Immature natural killer cell (primary cell): ENCODE data around the gene DDX6. TPM values are rescaled to one million over a fixed set of nuclear protein-coding genes. Genes with fewer than 3 reads are reported as not detected.
"Not testable (repeated sequence)": the region's sequence is repeated elsewhere in the genome, so short reads cannot be mapped to it uniquely, and the experiment has no call there.

Experiments used
- DNase-seq, 3 donors: peaks; one replicate each; pipeline ENCODE4 v3.0.0; 2022; ENCODE audit warnings: mixed read lengths in 1 of 3
- H3K27ac Mint-ChIP-seq, 6 donors: one replicate each; pipeline ENCODE4 v1.8.0; 2020; ENCODE audit warnings: mixed read lengths in 6 of 6, mild to moderate bottlenecking in 5 of 6, inconsistent platforms in 4 of 6, moderate library complexity in 3 of 6
- H3K27me3 Mint-ChIP-seq, 3 donors: one replicate each; pipeline ENCODE4 v1.8.0; 2020 to 2021; ENCODE audit warnings: low read depth in 3 of 3, mild to moderate bottlenecking in 3 of 3, mixed read lengths in 3 of 3, moderate library complexity in 3 of 3, inconsistent platforms in 1 of 3
- H3K36me3 Mint-ChIP-seq, 3 donors: one replicate each; pipeline ENCODE4 v1.8.0; 2020; ENCODE audit warnings: mixed read lengths in 3 of 3, inconsistent platforms in 2 of 3, mild to moderate bottlenecking in 2 of 3
- H3K4me1 Mint-ChIP-seq, 2 donors: one replicate each; pipeline ENCODE4 v1.8.0; 2020; ENCODE audit warnings: inconsistent platforms in 2 of 2, mild to moderate bottlenecking in 2 of 2, mixed read lengths in 2 of 2, moderate library complexity in 1 of 2
- H3K4me3 Mint-ChIP-seq, 5 donors: one replicate each; pipeline ENCODE4 v1.8.0; 2020; ENCODE audit warnings: mild to moderate bottlenecking in 5 of 5, mixed read lengths in 5 of 5, inconsistent platforms in 3 of 5, moderate library complexity in 3 of 5
- H3K9me3 Mint-ChIP-seq, 6 donors: one replicate each; pipeline ENCODE4 v1.8.0; 2020; ENCODE audit warnings: mild to moderate bottlenecking in 6 of 6, mixed read lengths in 6 of 6, inconsistent platforms in 4 of 6, moderate library complexity in 3 of 6
- polyA plus RNA-seq, 3 donors: library from polyadenylated mRNA; unstranded; fragments of 300-500 nt; fragmentation: Illumina TruSeq; gene quantifications; one replicate each; pipeline ENCODE4 v1.2.3, GENCODE V29; 2021

DDX6 gene
- polyA plus RNA-seq, 3 donors from 2014 or later = 61.4 to 124 (median 90.2) TPM

DNA sequence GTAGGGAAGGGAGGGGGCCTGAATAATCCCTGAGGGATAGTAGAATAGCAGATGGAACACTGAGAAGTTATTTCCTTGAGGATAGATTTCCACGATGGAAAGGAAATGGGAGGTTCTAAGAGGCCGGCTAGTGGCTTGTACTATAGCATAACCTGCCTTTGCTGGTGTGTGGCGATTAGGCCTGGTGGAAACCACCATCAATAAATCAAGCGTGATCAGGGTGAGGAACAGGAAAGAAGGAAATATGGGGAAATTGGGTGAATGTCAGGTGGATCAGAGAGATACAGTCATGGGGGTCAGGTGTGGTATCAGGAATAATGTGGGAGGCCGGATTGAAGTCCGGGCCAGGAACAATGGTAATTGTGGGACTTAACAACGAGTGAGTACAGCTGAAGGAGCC is 72.4 kb downstream of the DDX6 start:
- H3K27ac Mint-ChIP-seq, H3K27me3 Mint-ChIP-seq, H3K36me3 Mint-ChIP-seq, H3K4me3 Mint-ChIP-seq, H3K9me3 Mint-ChIP-seq, DNase-seq: not testable (repeated sequence)
- peaks cover 6 to 15% of the 10 kb centered on the region in 2 donors for H3K4me1 Mint-ChIP-seq

DNA sequence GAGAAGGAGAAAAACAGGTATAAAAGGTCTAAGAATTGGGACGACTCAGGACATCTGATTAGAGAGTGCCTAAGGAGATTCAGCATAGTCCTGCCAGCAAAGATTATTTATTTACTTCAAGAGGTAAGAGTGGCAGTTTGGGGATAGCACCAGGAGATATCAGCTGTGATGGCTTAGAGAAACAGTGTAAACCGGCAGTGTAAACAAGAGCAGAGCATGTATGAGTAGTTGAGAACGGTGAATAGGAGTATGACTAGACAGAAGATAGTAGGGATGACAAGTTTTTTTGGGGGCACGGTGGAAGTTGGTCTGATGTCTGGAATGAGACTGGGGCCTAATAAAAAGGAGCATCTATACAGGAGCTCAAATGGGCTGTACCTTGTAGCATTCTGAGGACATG is 73.2 kb downstream of the DDX6 start:
- H3K36me3 Mint-ChIP-seq, H3K9me3 Mint-ChIP-seq, H3K27ac Mint-ChIP-seq: not testable (repeated sequence)

DNA sequence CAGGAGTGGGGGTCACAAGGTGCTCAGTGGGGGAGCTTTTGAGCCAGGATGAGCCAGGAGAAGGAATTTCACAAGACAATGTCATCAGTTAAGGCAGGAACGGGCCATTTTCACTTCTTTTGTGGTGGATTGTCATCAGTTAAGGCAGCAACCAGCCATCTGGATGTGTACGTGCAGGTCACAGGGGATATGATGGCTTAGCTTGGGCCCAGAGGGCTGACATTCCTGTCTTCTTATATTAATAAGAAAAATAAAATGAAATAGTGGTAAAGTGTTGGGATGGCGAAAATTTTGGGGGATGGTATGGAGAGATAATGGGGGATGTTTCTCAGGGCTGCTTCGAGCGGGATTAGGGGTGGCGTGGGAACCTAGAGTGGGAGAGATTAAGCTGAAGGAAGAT is 73.7 kb downstream of the DDX6 start:
- Mint-ChIP-seq H3K27ac (peak overlapping the region in 1 of 6 donors; percentile 28), H3K4me1 (peaks cover 6 to 15% of the 10 kb centered on the region in 2 donors)
- not testable (repeated sequence) for H3K36me3 Mint-ChIP-seq, H3K4me3 Mint-ChIP-seq, DNase-seq, H3K27me3 Mint-ChIP-seq, H3K9me3 Mint-ChIP-seq

More for the DNA sequence above, 73.2 kb downstream of the DDX6 start:
- DNase-seq, H3K4me3 Mint-ChIP-seq, H3K27me3 Mint-ChIP-seq: not testable (repeated sequence)
- H3K4me1 Mint-ChIP-seq = peaks cover 6 to 15% of the 10 kb centered on the region in 2 donors

DNA sequence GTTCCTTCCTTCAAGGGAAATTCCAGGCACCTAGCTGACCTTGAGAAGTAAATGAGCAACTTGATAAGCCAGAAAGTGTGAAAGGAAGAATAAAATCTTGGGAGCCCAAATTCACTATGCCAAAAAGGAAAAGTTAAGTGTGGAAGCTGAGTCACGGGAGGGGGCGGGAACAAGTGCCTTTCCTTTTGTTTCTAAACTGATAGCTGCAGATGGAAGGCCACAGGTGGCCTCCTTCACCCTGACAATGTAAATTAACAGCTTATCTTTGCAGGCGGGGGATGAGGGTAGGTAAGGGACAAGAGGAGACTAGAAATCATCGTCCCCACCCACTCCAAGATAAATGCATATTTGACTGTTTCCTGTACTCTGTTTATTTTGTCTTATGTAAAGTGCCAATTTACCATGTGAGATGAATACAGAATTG is 75.1 kb downstream of the DDX6 start:
- H3K36me3 Mint-ChIP-seq = no peaks in the 10 kb centered on the region
- no peak overlapping the region for H3K4me3 Mint-ChIP-seq
- no peak for DNase-seq
- no peaks in the 10 kb centered on the region for H3K9me3 Mint-ChIP-seq
- H3K4me1 Mint-ChIP-seq = peaks cover 6 to 15% of the 10 kb centered on the region in 2 donors
- H3K27me3 Mint-ChIP-seq = peaks cover 3 to 9% (median 4%) of the 10 kb centered on the region in 3 donors
- H3K27ac Mint-ChIP-seq = peak overlapping the region in 1 of 6 donors; percentile 37

DNA sequence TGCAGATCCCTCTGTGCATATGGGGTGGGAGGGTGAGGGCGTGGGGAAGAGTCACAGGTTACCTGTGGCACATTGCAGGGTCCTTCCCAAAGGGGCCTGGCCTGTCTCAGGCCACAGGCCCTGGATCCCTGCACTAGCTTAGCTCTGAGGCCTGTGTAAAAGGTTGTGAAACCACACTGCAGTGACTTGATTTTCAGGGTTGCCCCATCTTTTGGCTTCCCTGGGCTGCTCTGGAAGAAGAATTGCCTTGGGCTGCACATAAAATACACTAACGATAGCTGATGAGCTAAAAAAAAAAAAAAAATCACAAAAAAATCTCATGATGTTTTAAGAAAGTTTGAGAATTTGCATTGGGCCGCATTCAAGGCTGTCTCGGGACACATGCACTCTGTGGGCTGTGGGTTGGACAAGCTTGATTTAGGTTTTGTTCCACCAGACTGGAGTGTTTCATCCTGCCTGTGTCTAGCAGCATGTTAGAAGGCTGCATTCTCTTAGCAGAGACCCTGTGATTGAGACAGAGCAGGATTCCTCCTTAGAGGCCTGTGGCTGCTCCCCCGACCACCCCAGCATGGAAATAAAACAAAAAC is 75.6 kb downstream of the DDX6 start:
- peak overlapping the region in 1 of 6 donors; percentile 37 for H3K27ac Mint-ChIP-seq
- peaks cover 6 to 15% of the 10 kb centered on the region in 2 donors for H3K4me1 Mint-ChIP-seq
- no peak overlapping the region for H3K4me3 Mint-ChIP-seq
- no peak for DNase-seq
- H3K9me3 Mint-ChIP-seq = no peaks in the 10 kb centered on the region
- peaks cover 3 to 9% (median 4%) of the 10 kb centered on the region in 3 donors for H3K27me3 Mint-ChIP-seq
- H3K36me3 Mint-ChIP-seq = no peaks in the 10 kb centered on the region

DNA sequence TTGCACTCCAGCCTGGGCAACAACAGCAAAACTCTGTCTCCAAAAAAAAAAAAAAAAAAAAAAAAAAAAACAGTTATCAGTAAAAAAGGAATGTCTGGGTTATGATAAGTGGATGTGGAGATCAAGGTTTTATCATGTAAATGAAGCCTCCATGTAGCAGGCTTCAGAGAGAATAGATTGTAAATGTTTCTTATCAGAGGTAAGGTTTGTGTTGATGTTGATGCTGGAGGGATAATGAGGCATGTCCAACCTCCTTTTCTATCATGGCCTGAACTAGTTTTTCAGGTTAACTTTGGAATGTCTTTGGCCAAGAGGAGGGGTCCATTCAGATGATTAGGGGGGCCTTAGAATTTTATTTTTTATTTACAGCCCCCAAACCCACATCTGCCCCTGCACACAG is 76.1 kb downstream of the DDX6 start:
- Mint-ChIP-seq H3K4me1 (peaks cover 6 to 15% of the 10 kb centered on the region in 2 donors), H3K27ac (peak overlapping the region in 2 of 6 donors; percentile 65 to 76), H3K9me3 (no peaks in the 10 kb centered on the region), H3K4me3 (no peak overlapping the region), H3K27me3 (peaks cover 3 to 9% (median 4%) of the 10 kb centered on the region in 3 donors), H3K36me3 (no peaks in the 10 kb centered on the region)
- DNase-seq = no peak

DNA sequence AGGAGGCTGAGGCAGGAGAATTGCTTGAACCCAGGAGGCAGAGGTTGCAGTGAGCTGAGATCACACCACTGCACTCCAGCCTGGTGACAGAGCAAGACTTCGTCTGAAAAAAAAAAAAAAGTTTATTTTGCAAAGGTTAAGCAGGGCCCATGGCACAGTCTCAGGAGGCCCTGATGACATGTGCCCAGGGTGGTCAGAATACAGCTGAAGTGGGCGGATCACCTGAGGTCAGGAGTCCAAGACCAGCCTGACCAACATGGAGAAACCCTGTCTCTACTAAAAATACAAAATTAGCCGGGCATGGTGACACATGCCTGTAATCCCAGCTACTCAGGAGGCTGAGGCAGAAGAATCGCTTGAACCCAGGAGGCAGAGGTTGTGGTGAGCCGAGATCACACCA is 76.5 kb downstream of the DDX6 start:
- not testable (repeated sequence) for H3K9me3 Mint-ChIP-seq, DNase-seq, H3K36me3 Mint-ChIP-seq, H3K27ac Mint-ChIP-seq, H3K4me3 Mint-ChIP-seq, H3K27me3 Mint-ChIP-seq
- peaks cover 6 to 15% of the 10 kb centered on the region in 2 donors for H3K4me1 Mint-ChIP-seq

DNA sequence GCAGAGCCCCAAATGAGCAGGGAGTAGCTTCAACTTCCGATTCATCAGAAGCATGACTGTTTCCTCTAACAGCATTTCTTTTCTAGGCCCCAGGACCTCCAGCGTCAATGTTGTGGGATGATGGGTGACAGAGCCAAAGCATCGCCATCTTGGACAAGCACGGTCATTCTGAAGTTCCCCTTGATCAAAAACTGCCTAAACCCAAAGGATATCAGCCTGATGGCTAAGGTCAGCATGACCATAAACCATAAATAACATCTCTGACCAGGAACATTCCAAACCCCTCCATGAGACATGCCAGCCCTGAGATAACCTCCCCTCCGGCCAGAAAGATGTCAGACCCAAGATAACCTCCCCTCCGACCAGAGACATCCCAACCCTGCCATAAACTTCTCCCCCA is 82.7 kb downstream of the DDX6 start:
- H3K9me3 Mint-ChIP-seq = no peaks in the 10 kb centered on the region
- H3K27me3 Mint-ChIP-seq = peaks cover 3 to 10% (median 9%) of the 10 kb centered on the region in 3 donors
- DNase-seq = no peak
- H3K36me3 Mint-ChIP-seq = no peaks in the 10 kb centered on the region
- no peak overlapping the region for H3K4me3 Mint-ChIP-seq
- H3K4me1 Mint-ChIP-seq = peaks cover 27 to 28% of the 10 kb centered on the region in 2 donors
- H3K27ac Mint-ChIP-seq = peak overlapping the region in 2 of 6 donors; percentile 33 to 71

DNA sequence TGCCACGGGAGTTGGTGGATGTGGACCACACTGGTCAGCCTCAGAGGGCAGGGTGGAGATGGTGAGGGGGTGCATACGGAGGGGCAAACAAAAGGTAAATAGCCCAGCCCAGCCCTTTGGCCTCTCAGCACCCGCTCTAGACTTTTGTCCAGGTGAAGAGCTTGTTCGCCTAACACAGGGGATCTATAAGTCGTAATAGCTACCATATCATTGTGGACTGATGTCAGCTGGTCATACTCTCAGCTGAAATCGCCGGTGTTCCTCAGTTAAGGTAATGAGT is 84.5 kb downstream of the DDX6 start:
- Mint-ChIP-seq H3K36me3 (no peaks in the 10 kb centered on the region), H3K9me3 (no peaks in the 10 kb centered on the region), H3K4me1 (peaks cover 31 to 37% of the 10 kb centered on the region in 2 donors), H3K27ac (peak overlapping the region in 1 of 6 donors; percentile 14), H3K27me3 (peaks cover 4 to 8% (median 6%) of the 10 kb centered on the region in 3 donors), H3K4me3 (no peak overlapping the region)
- no peak for DNase-seq

DNA sequence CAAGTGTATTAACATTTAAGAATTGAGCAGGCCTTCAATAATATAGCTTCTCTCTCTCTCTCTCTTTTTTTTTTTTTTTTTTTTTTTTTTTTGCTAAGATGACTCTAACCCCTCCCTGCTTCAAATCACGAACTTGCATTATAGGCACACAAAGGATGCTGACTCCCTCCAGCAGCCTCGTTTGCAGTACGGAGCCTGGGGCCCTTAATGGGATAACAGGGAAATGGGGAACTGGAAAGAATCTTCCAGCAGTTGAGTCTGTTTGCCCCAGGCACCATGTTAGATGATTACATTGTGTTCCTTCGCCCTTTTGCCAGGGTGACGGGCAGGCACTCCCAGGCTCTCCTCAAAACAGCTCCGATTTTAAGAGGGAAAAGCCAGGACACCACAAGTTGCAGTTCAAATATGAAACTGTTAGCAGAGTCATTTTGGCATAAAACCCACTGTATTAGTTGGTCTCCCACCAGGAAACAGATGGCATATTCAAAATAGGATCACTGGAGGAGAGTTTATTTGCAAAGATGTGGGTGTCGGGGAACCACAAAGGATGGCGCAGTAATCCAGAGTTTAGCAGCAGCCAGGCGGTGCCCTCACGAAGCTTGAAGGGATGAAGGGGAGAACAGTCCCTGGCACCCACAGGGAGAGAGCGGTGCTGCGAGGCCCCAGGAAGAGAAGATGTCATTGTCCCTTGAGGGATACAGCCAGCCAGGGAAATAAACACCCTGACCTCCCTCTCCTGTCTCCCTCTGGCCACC is 85.0 kb downstream of the DDX6 start:
- Mint-ChIP-seq H3K4me1 (peaks cover 33 to 38% of the 10 kb centered on the region in 2 donors), H3K27me3 (peaks cover 4 to 8% (median 6%) of the 10 kb centered on the region in 3 donors), H3K9me3 (no peaks in the 10 kb centered on the region), H3K4me3 (peak overlapping the region in 3 of 5 donors; percentile 10 to 76 (median 21)), H3K36me3 (no peaks in the 10 kb centered on the region), H3K27ac (peak overlapping the region in 4 of 6 donors; percentile 80 to 91 (median 88))
- no peak for DNase-seq

DNA sequence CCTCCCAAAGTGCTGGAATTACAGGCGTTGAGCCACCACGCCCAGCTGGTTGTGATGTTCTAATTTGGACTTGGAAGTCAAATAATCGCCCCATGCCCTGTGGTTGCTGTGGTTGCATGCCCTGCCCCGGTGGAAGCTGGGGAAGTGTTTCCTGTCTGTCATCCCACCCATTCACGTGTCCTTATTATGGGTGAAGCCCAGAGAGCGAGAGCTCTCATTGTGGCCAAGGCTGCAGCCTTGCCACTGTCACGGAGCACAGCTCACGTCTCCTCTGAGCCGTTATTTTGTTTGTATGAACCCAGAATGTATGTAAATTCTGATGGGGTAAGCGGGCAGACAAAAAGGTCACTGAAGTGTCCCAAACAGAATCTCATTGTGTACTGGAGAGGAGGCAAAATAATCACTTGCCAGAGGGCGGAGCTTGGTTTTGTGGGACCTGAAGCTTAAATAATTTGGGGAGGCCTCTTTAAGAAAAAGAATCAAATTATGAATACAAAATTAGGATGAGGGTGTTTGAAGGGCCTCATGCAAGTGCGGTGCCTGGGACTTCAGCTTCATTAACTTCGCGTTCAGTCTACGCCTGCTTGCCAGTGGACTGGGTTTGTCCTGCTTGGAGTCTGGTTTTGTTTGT is 85.7 kb downstream of the DDX6 start:
- peak; percentile 72 to 78 (median 74) for DNase-seq
- Mint-ChIP-seq H3K27me3 (peaks cover 7 to 9% (median 8%) of the 10 kb centered on the region in 3 donors), H3K36me3 (peaks cover 0 to 3% (median 3%) of the 10 kb centered on the region in 3 donors), H3K4me3 (peak overlapping the region; percentile 48 to 79 (median 72)), H3K27ac (peak overlapping the region; percentile 80 to 91 (median 88)), H3K4me1 (peaks cover 37 to 44% of the 10 kb centered on the region in 2 donors), H3K9me3 (no peaks in the 10 kb centered on the region)

DNA sequence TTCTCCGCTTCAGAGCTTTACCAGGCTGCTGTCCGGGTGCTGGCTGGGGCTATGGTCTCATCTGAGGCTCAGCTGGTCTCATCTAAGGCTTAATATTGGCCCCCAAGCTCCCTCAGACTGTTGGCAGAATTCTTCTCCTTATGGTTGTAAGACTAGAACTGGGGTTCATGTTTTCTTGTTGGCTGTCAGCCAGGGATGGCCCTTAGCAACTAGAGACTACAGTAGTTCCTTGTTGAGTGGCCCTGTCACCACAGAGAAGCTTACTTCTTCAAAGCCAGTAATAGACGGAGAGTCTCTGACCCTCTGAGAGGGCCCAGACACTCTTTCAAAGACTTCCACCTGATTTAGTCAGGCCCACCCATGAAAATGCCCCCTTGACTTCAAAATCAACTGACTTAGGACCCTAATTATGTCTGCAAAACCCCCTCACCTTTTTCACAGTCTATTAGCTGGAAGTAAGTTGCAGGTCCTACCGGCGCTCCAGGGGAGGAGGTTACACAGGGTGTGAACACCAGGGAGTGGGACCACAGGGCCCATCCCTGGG is 87.3 kb downstream of the DDX6 start:
- H3K9me3 Mint-ChIP-seq = no peaks in the 10 kb centered on the region
- peak overlapping the region in 4 of 6 donors; percentile 40 to 84 (median 76) for H3K27ac Mint-ChIP-seq
- H3K36me3 Mint-ChIP-seq = peaks cover 0 to 4% (median 4%) of the 10 kb centered on the region in 3 donors
- peaks cover 9 to 16% (median 10%) of the 10 kb centered on the region in 3 donors for H3K27me3 Mint-ChIP-seq
- H3K4me1 Mint-ChIP-seq = peaks cover 52 to 57% of the 10 kb centered on the region in 2 donors
- no peak overlapping the region for H3K4me3 Mint-ChIP-seq
- DNase-seq = no peak

DNA sequence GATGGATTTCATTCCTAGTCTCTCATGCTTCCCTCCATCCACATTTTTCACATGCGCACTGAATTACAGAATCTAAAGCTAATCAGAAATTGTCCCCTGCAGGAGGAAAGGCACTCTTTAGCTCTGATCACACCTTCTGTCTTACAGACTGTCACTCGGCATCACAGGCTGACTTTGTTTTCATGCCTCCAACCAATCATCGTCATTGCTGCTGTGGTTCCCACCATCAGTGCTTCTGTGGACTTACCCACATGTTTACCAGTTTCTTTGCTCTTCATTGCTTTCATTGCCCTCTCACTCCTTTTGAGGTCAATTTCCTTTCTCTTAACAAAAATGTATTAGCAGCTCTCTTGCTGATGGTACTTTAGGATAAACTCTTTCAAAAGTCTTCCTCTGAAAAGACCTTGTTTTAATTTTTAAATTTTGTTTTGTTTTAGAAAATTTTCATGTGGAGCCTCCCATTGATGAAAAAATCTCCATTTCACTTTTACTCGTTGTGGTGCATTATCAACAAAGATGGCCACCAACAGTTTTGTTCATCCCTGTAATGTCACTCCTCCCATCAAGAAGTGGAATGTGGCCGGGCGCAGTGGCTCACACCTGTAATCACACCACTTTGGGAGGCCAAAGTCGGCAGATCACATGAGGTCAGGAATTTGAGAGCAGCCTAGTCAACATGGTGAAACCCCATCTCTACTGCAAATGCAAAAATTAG is 91.3 kb downstream of the DDX6 start:
- Mint-ChIP-seq H3K4me3 (peak overlapping the region; percentile 67 to 89 (median 76)), H3K27ac (peak overlapping the region; percentile 95 to 100 (median 98)), H3K36me3 (peaks cover 0 to 4% (median 4%) of the 10 kb centered on the region in 3 donors), H3K27me3 (peaks cover 6 to 14% (median 7%) of the 10 kb centered on the region in 3 donors), H3K9me3 (no peaks in the 10 kb centered on the region), H3K4me1 (peaks cover 49 to 53% of the 10 kb centered on the region in 2 donors)
- peak; percentile 89 to 92 (median 91) for DNase-seq
